Upper lobe of left lung (tissue), 6 donors: ENCODE data around the gene MLST8. TPM values are rescaled to one million over a fixed set of nuclear protein-coding genes. Genes with fewer than 3 reads are reported as not detected.
A peak's percentile ranks its signal among the peaks of the same experiment; 100 is the strongest.

Experiments
- ATAC-seq, 2 donors: fragments of 200-7000 bp; cut with Tn5 transposase; one replicate each; pipeline ENCODE4 v1.9.1; 2022; ENCODE audit warnings: mild to moderate bottlenecking in 2 of 2, moderate library complexity in 2 of 2; ENCODE audit not compliant: low FRiP score in 2 of 2
- DNase-seq, 2 donors: peaks; one replicate each; pipeline ENCODE4 v3.0.0-alpha.2; 2019 to 2020
- H3K27ac ChIP-seq, 4 donors: fragments of 200-600 bp; sonication (generic); one replicate each; pipeline ENCODE4 v1.5.1; 2016 to 2019
- H3K27me3 ChIP-seq, 4 donors: fragments of 200-600 bp; sonication (generic); one replicate each; pipeline ENCODE4 v1.5.1; 2017 to 2019
- H3K36me3 ChIP-seq, 4 donors: fragments of 200-600 bp; sonication (generic); one replicate each; pipeline ENCODE4 v1.5.1; 2016 to 2019
- H3K4me1 ChIP-seq, 4 donors: fragments of 200-600 bp; sonication (generic); one replicate each; pipeline ENCODE4 v1.5.1; 2018 to 2019
- H3K4me3 ChIP-seq, 4 donors: fragments of 200-600 bp; sonication (generic); one replicate each; pipeline ENCODE4 v1.5.1; 2017 to 2019; ENCODE audit warnings: mild to moderate bottlenecking in 2 of 4, moderate library complexity in 1 of 4
- H3K9me3 ChIP-seq, 4 donors: fragments of 200-600 bp; sonication (generic); one replicate each; pipeline ENCODE4 v1.5.1; 2018 to 2019
- CTCF ChIP-seq, 6 experiments: fragments of 450-650 bp in 4 of 6; fragments of 200-600 bp in 2 of 6; sonication (generic) in 2 of 6; IDR thresholded peaks; one replicate each; pipeline ENCODE4 v1.5.1; 2016 to 2019; ENCODE audit warnings: antibody characterized with exemption in 6 of 6
- EP300 ChIP-seq, 4 donors: sonication (generic); formaldehyde crosslinking; IDR thresholded peaks; one replicate each; pipeline ENCODE4 v1.5.1; 2017; ENCODE audit warnings: antibody characterized with exemption in 4 of 4, control low read depth in 2 of 4
- POLR2A ChIP-seq, 4 donors: fragments of 450-650 bp; IDR thresholded peaks; one replicate each; pipeline ENCODE4 v1.5.1; 2016 to 2017; ENCODE audit warnings: antibody characterized with exemption in 4 of 4, mild to moderate bottlenecking in 2 of 4
- POLR2AphosphoS5 ChIP-seq, 2 donors: sonication (generic); formaldehyde crosslinking; IDR thresholded peaks; one replicate each; pipeline ENCODE4 v1.5.1; 2017; ENCODE audit warnings: antibody characterized with exemption in 2 of 2
- WGBS, 2 donors: methylation state at CpG; one replicate each; pipeline ENCODE4 v1.1.5; 2017 to 2018; 5-methylcytosine and 5-hydroxymethylcytosine counted together
- total RNA-seq, 6 donors: library from RNA; depleted of rRNA in 4 of 6; stranded (reverse); fragments of >200 nt in 4 of 6; gene quantifications; one replicate each; pipeline versions ENCODE4 v1.1.0 to v1.2.1, GENCODE V29; 2016 to 2021
- donor health status: DM: no; HTN: no; CAD: no; lungs with moderate emphysema.
- donor health status: DM: no; HTN: yes; CAD: no; lungs with severe emphysema.

Gene MLST8
- total RNA-seq, 6 donors from 2014 or later: 24.6 to 93.2 (median 47.7) TPM

GRCh38 chr16:2184962-2185361 is 20.3 kb upstream of the MLST8 start:
- TF ChIP-seq EP300 (IDR thresholded peaks at IDR 0.05) (no peak), POLR2AphosphoS5 (IDR thresholded peaks at IDR 0.05) (no peak), CTCF (IDR thresholded peaks at IDR 0.05) (no peak), POLR2A (IDR thresholded peaks at IDR 0.05) (no peak)
- no peak for DNase-seq
- 80 to 85% methylated on average over 11 to 12 of the region's 20 CpGs for WGBS, 2 donors
- Histone ChIP-seq H3K36me3 (no peaks in the 10 kb centered on the region), H3K4me3 (no peak overlapping the region), H3K9me3 (no peaks in the 10 kb centered on the region), H3K27ac (no peak overlapping the region), H3K4me1 (no peaks in the 10 kb centered on the region), H3K27me3 (no peaks in the 10 kb centered on the region)
- ATAC-seq: no peak

DNA sequence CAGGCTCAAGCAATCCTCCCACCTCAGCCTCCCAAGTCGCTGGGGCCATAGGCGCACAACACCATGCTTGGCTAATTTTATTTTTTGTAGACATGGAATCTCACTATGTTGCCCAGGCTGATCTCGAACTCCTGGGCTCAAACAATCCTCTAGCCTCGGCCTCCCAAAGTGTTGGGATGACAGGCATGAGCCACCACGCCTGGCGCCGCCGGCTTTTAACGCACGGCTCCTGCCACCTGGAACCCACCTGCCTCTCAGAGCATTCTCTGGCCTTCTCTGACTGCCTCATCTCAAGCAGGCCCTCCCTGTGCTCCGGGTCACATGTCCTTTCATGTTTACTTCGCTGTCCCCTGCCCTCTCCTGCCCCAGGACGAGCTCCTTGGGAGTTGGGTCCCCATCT is 19.2 kb upstream of the MLST8 start:
- Histone ChIP-seq H3K27ac (no peak overlapping the region), H3K27me3 (no peaks in the 10 kb centered on the region), H3K4me3 (no peak overlapping the region), H3K36me3 (no peaks in the 10 kb centered on the region), H3K4me1 (no peaks in the 10 kb centered on the region), H3K9me3 (no peaks in the 10 kb centered on the region)
- TF ChIP-seq POLR2AphosphoS5 (IDR thresholded peaks at IDR 0.05) (no peak), EP300 (IDR thresholded peaks at IDR 0.05) (no peak), CTCF (IDR thresholded peaks at IDR 0.05) (no peak), POLR2A (IDR thresholded peaks at IDR 0.05) (no peak)
- ATAC-seq (no peak), DNase-seq (peak in 1 of 2 donors; percentile 58)
- WGBS, 2 donors: 87 to 91% methylated on average over 13 of the region's 13 CpGs

- DNase-seq (peak in 1 of 2 donors; percentile 58), ATAC-seq (no peak)
- Histone ChIP-seq H3K9me3 (no peaks in the 10 kb centered on the region), H3K4me3 (no peak overlapping the region), H3K27ac (no peak overlapping the region), H3K4me1 (no peaks in the 10 kb centered on the region), H3K27me3 (no peaks in the 10 kb centered on the region), H3K36me3 (no peaks in the 10 kb centered on the region)
- TF ChIP-seq CTCF (IDR thresholded peaks at IDR 0.05) (no peak), POLR2A (IDR thresholded peaks at IDR 0.05) (no peak), POLR2AphosphoS5 (IDR thresholded peaks at IDR 0.05) (no peak), EP300 (IDR thresholded peaks at IDR 0.05) (no peak)
- WGBS, 2 donors: 80 to 87% methylated on average over 1 to 15 of the region's 20 CpGs
Measured at GRCh38 chr16:2186505-2186904, 18.7 kb upstream of the MLST8 start.

- H3K27ac ChIP-seq: no peak overlapping the region
- H3K4me3 ChIP-seq: no peak overlapping the region
- WGBS, 2 donors: 82 to 93% methylated on average over 7 to 17 of the region's 17 CpGs
- H3K4me1 ChIP-seq: no peaks in the 10 kb centered on the region
- ATAC-seq: no peak
- H3K27me3 ChIP-seq: no peaks in the 10 kb centered on the region
- no peak for DNase-seq
- no peaks in the 10 kb centered on the region for H3K36me3 ChIP-seq
- no peaks in the 10 kb centered on the region for H3K9me3 ChIP-seq
- TF ChIP-seq CTCF (IDR thresholded peaks at IDR 0.05) (no peak), EP300 (IDR thresholded peaks at IDR 0.05) (no peak), POLR2AphosphoS5 (IDR thresholded peaks at IDR 0.05) (no peak), POLR2A (IDR thresholded peaks at IDR 0.05) (no peak)
Measured at GRCh38 chr16:2187212-2187611, 18.0 kb upstream of the MLST8 start.

- 91 to 94% methylated on average over 8 of the region's 8 CpGs for WGBS, 2 donors
- DNase-seq (peak in 1 of 2 donors; percentile 28), ATAC-seq (no peak)
- H3K27me3 ChIP-seq: no peaks in the 10 kb centered on the region
- H3K36me3 ChIP-seq: no peaks in the 10 kb centered on the region
- no peak overlapping the region for H3K4me3 ChIP-seq
- H3K4me1 ChIP-seq: no peaks in the 10 kb centered on the region
- no peak overlapping the region for H3K27ac ChIP-seq
- no peaks in the 10 kb centered on the region for H3K9me3 ChIP-seq
- TF ChIP-seq POLR2A (IDR thresholded peaks at IDR 0.05) (no peak), CTCF (IDR thresholded peaks at IDR 0.05) (no peak), POLR2AphosphoS5 (IDR thresholded peaks at IDR 0.05) (no peak), EP300 (IDR thresholded peaks at IDR 0.05) (no peak)
Measured at GRCh38 chr16:2188395-2188794, 16.9 kb upstream of the MLST8 start.
